HG02642 (cell line): ENCODE data around the gene SLC10A1.

Experiments
- ATAC-seq: cut with Tn5 transposase; IDR thresholded peaks from one replicate; pipeline ENCODE4 v1.9.1; 2021; ENCODE audit warnings: mild to moderate bottlenecking; ENCODE audit not compliant: unreplicated experiment, poor library complexity

Gene SLC10A1

GRCh38 chr14:69727860-69728259 lies 69.2 kb downstream of the SLC10A1 start:
- ATAC-seq = no peak

- peak; percentile 85 for ATAC-seq
Measured at GRCh38 chr14:69726761-69727511, 70.1 kb downstream of the SLC10A1 start.
